Neural cell (in vitro differentiated cells): ENCODE data around the gene FTCDNL1.

ENCODE experiments used
- EP300 ChIP-seq: fragments of 450-650 bp; conservative IDR thresholded peaks from 2 replicates; pipeline ENCODE4 v1.6.1; 2014; ENCODE audit warnings: antibody characterized with exemption, mild to moderate bottlenecking, moderate library complexity; ENCODE audit not compliant: poor library complexity, severe bottlenecking
- EZH2 ChIP-seq: fragments of 200-600, 300-800 bp; shearing (Covaris generic), sonication (generic); IDR thresholded peaks from 2 replicates; pipeline ENCODE4 v1.6.1; 2014; ENCODE audit warnings: antibody characterized with exemption, low read length, borderline replicate concordance, mild to moderate bottlenecking; ENCODE audit not compliant: insufficient read depth, poor library complexity, severe bottlenecking
- RAD21 ChIP-seq: fragments of 450-650 bp; conservative IDR thresholded peaks from 2 replicates; pipeline ENCODE4 v1.6.1; 2014; ENCODE audit warnings: antibody characterized with exemption, mild to moderate bottlenecking, moderate library complexity
- SMC3 ChIP-seq: fragments of 450-650 bp; conservative IDR thresholded peaks from 2 replicates; pipeline ENCODE4 v1.6.1; 2014; ENCODE audit warnings: antibody characterized with exemption, mild to moderate bottlenecking, moderate library complexity; ENCODE audit not compliant: poor library complexity
- TAF1 ChIP-seq: IDR thresholded peaks from 2 replicates; pipeline ENCODE4 v1.6.1; 2012; ENCODE audit warnings: low read depth
- TF ChIP-seq, protein P1 (sequence below): fragments of 450-650 bp; IDR thresholded peaks from 2 replicates; pipeline ENCODE4 v1.5.1; 2014; ENCODE audit warnings: antibody characterized with exemption, mild to moderate bottlenecking, moderate library complexity; ENCODE audit not compliant: poor library complexity, severe bottlenecking
- TF ChIP-seq, protein P2 (sequence below): IDR thresholded peaks from 2 replicates; pipeline ENCODE4 v1.6.1; 2012; ENCODE audit warnings: borderline replicate concordance

DNA sequence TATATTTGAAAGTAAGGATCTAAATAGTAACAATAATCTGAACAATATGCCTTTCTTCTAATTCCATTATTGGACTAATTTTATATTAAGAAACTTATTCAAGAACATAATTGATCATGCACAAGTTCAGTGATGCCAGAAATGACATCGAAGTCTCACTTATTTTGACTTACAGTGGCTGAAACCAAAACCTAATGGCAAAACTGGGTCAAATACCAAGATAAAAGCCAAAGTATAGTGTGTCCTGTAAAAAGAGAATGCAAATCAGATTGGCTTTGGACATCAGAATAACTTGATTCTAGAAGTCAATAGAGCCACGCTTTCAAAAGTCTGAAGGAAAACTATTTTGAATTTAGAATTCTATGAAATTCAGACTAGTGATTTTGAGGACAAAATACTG lies 137.2 kb downstream of the FTCDNL1 start:
- TF ChIP-seq EP300 = no peak
- TF ChIP-seq, protein P1, sequence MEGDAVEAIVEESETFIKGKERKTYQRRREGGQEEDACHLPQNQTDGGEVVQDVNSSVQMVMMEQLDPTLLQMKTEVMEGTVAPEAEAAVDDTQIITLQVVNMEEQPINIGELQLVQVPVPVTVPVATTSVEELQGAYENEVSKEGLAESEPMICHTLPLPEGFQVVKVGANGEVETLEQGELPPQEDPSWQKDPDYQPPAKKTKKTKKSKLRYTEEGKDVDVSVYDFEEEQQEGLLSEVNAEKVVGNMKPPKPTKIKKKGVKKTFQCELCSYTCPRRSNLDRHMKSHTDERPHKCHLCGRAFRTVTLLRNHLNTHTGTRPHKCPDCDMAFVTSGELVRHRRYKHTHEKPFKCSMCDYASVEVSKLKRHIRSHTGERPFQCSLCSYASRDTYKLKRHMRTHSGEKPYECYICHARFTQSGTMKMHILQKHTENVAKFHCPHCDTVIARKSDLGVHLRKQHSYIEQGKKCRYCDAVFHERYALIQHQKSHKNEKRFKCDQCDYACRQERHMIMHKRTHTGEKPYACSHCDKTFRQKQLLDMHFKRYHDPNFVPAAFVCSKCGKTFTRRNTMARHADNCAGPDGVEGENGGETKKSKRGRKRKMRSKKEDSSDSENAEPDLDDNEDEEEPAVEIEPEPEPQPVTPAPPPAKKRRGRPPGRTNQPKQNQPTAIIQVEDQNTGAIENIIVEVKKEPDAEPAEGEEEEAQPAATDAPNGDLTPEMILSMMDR = no peak
- TF ChIP-seq, protein P2, sequence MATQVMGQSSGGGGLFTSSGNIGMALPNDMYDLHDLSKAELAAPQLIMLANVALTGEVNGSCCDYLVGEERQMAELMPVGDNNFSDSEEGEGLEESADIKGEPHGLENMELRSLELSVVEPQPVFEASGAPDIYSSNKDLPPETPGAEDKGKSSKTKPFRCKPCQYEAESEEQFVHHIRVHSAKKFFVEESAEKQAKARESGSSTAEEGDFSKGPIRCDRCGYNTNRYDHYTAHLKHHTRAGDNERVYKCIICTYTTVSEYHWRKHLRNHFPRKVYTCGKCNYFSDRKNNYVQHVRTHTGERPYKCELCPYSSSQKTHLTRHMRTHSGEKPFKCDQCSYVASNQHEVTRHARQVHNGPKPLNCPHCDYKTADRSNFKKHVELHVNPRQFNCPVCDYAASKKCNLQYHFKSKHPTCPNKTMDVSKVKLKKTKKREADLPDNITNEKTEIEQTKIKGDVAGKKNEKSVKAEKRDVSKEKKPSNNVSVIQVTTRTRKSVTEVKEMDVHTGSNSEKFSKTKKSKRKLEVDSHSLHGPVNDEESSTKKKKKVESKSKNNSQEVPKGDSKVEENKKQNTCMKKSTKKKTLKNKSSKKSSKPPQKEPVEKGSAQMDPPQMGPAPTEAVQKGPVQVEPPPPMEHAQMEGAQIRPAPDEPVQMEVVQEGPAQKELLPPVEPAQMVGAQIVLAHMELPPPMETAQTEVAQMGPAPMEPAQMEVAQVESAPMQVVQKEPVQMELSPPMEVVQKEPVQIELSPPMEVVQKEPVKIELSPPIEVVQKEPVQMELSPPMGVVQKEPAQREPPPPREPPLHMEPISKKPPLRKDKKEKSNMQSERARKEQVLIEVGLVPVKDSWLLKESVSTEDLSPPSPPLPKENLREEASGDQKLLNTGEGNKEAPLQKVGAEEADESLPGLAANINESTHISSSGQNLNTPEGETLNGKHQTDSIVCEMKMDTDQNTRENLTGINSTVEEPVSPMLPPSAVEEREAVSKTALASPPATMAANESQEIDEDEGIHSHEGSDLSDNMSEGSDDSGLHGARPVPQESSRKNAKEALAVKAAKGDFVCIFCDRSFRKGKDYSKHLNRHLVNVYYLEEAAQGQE = no peak
- no peak for TF ChIP-seq RAD21
- TF ChIP-seq EZH2 = no peak
- TF ChIP-seq TAF1 = no peak
- no peak for TF ChIP-seq SMC3
